Hippocampal formation (tissue), 2 donors: ENCODE results near the gene RAVER2.
"Not testable (repeated sequence)": the region's sequence is repeated elsewhere in the genome, so short reads cannot be mapped to it uniquely, and the experiment has no call there.

Source experiments
- DNase-seq, 2 donors: peaks; one replicate each; lab custom pipeline; 2025; lab: John Stamatoyannopoulos, UW

The RAVER2 gene

DNA sequence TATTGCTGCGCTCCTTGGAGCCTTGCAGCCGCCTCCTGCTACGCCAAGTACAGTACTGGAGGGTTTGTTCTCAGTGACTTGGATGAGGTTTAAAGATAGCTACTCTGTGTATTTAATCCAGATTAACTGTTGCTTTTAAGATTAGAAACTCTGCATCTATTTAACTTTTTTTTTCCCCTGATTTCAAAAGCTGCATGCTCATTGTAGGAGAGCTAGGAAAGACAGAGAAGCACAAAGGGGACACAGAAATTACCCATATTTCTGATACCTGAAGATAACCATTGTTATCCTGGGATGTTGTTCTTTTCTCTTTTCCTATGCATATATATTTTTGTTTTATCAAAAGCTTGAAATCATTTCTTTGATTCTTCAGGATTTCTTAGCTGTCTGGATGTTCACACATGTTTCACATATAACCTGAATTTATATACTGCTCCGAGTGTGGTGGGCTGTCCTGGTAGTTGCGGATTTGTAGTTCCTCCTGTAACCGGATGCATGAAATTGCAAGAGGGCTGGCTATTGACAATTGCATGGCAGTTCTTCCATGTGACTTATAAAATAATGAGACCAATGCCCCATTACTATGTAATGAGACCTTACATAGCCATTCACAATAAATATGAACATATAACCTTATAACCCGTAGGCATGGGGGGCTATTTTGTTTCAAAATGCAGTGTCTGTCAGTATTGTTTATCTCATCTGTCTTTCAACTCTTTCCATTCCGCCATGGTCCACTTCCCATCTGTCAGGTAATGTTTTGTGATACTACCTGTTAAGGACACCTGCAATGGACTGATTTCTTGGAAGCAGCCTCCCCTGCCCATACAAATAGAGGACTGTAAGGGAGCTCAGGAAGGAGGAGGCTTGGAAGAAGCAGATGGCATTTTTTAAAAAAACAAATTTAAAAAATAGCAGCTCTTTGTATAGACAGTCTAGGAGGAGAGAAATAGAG is 1.4 kb downstream of the RAVER2 start:
- no peak for DNase-seq

DNA sequence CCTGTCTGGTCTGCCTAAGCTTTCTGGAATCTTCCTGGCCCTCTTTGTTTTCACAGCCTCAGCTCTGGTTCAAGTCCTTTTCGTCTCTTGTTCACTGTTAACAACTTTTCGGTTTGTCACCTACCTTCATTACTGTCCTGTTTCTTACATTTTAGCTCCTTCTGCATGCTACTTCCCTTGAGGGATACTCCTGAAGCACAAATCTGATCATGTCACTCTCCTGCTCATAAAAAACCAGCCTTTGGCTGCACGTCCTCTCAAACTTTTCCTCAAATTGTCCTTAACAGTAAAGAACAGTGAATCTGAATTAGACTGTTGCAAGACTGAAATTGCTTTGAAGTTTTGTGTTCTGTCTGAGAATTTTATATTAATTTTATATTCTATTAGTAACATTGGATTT is 3.3 kb downstream of the RAVER2 start:
- no peak for DNase-seq

DNA sequence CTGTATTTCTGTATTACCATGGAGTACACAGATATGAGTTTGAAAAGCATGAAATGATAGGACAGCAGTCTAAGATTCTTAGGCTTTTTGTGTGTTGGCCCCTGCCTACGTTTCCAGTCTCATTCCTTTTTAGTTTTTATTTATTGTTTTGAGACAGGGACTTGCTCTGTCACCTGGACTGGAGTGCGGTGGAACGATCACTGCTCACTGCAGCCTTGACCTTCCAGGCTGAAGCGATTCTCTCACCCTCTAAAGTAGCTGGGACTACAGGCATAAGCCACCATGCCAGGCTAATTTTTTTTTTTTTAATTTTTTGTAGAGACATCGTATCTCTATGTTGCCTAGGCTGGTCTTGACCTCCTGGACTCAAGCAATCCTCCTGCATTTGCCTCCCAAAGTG is 3.8 kb downstream of the RAVER2 start:
- no peak for DNase-seq

DNA sequence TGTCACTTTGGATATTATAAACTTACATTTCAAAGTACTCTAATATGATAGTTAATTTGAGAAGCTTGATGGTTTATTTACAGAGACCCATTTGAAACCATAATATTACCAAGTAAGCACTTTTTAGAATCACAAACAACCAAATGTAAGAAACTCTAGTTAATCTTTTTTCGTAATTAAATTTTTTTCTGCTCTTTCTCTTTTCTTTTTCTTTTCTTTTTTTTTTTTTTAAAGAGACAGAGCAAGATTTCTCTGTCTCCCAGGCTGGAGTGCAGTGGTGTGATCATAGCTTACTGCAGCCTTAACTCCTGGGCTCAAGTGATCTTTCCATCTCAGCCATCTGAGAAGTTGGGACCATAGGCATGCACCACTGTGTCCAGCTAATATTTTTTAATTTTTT is 5.2 kb downstream of the RAVER2 start:
- no peak for DNase-seq

DNA sequence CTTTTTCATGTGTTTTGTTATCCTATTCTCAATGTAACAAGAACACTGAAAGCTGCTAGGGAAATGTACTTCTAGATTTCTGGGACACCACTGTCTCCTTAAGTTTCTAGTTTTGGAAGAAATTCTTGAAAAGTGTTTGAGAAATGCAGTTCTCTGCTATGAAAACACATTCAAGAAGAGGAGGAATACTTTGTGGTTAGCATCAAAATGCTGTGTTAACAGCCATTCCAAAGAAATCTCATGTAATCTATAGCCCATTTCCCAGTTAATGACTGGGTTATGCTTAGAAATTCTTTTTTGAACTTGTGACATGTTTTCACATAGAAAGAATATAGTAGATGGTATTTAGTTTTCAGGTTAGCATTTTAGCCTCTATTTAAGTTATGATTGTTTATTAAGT is 6.0 kb downstream of the RAVER2 start:
- DNase-seq: no peak

DNA sequence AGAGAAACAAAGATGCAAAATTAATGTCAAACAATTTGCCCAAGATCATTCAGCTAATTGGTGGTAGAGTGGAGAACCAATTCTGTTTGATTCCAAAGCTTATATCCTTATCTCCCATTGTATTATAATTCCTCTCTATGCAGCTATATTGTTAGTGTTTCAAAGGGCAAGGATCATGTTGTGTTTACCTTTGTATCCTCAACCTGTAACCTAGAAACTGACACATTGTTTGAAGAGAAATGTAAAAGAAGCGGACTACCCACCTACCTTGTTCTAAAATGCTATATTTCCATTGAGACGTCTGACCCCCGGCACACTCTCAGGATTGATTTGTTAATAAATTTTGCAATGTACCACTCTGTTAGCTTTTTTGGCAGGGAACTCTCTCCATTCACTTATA is 9.3 kb downstream of the RAVER2 start:
- DNase-seq: no peak

DNA sequence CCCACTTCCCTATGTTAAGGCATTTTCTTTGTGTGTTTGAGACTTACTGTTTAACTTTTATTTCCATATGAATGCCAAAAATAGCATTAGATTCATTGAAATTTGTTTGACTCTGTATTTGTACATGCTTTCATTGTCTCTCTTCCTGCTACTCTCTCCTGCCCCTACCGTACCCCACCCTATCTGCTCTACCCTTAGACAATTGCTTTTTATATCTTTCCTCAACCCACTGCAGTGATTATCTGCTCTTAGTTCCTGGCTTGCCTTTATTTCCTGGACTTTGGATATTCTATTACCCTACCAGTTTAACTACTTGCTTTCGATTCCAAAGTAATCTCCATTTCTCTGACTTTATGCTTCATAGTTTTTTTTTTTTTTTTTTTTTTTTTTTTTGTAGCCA is 10.5 kb downstream of the RAVER2 start:
- no peak for DNase-seq

DNA sequence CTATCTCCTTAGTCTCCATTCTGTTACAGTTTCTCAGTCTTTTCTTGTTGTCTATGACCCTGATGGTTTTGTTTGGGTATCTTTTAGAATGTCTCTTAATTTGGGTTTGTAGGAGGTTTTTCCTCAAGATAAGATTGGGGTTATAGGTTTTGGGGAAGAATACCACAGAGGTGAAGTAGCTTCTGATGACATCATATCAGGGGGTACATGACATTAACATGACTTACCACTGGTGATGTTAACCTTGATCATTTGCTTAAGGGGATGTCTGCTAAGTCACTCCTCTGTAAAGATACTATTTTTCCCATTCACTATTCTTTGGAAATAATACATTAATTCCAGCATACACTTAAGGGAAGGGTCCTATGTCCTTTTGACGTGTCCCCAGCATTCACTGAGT is 11.9 kb downstream of the RAVER2 start:
- DNase-seq: no peak

DNA sequence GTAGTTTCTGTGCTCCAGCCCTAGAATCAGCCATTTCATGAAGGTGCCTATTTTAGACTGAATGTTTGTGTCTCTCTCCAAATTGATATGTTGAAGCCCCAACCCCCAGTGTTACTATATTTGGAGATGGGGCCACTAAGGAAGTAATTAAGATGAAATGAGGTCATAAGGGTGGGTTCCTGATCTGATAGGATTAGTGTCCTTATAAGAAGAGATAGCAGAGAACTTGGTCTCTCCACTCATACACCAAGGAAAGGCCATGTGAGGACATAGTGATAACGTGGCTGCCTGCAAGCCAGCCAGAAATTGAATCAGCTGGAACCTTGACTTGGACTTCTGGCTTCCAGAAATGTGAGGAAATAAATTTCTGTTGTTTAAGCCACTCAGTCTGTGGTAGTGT is 12.3 kb downstream of the RAVER2 start:
- no peak for DNase-seq

DNA sequence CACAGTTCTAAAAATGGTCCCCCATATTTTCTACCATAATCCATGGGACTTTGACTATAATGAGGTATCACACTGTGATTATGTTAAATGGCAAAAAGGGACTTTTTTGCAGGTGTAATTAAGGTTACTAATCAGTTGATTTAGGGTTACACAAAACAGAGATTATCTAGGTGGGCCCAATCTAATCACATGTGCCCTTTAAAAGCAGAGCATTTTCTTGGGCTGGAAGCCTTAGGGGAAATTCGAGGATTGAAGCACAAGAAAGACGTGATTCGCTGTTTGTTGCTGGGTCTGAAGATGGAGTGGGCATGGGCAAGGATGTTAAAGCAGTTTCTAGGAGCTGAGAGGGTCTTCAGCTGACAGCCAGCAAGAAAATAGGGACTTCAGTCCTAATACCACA is 13.4 kb downstream of the RAVER2 start:
- DNase-seq: no peak

DNA sequence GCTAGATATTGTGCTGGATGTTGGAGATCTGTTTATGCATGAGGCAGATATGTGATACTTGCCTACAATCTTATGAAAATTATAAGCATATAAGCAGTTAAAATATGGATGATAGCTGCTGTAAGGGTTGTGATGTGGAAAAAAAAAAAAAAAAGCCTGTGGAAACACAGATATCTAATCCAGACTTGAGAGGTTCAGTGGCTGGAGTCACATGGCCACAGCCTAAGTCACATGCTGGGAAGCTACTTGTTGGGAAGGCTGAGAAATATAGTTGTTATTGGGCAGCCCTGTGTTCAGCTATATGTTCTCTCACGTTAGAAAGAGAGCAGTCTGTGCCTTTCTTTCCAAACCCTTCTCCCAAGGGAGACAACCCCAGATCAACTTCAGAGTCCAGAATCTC is 15.1 kb downstream of the RAVER2 start:
- no peak for DNase-seq

DNA sequence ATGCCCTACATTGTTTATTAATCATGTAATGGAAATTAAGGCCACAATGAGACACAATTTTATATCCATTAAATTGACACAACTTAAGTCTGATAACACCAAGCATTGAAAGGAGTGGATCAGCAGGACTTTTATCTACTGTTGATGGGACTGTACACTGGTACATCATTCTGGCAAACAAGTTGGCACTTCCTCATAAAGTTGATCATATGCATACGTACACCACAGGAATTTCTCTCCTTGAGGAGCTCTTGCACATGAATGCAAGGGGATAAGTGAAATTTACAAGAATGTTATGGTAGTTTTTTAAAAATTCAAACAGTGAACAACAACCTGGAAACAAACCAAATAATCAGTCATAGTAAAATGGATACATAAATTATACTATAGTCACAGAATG is 20.1 kb downstream of the RAVER2 start:
- no peak for DNase-seq

DNA sequence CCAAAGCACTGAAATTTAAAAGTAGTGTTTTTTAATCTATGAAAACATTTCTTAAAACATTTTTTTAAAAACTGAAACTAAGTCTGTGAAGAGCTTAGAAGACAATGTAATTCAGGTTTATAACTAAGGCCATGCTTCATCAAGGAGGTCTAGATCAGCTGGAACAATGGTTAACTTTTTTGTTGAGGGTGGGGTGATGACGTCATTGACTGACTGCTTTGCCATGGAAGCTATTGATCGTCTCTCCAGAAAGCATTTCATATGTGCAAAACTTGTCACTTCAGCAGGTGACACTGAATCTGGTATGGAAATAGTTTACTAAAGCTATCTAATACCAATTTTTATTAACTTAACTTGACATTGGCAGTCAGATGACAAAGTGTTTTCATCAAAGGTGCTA is 21.0 kb downstream of the RAVER2 start:
- no peak for DNase-seq

DNA sequence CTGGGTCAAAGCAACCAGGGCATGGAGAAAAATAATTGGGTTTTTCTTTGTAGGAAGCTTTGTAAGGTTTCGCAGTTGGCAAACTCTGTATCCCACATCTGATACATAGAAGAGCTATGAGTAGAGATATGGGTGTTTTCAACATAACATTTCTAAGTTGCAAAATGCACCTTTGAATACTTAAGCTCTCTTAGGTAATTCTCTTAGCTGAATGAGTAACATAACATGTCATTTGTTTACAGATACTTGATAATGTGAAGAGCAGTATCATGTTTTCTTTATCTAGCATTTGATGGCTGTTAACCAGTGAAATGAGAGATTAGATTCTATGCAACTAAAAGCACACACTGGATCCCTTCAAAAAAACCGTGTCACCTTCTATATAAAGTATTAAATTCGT is 21.6 kb downstream of the RAVER2 start:
- no peak for DNase-seq

DNA sequence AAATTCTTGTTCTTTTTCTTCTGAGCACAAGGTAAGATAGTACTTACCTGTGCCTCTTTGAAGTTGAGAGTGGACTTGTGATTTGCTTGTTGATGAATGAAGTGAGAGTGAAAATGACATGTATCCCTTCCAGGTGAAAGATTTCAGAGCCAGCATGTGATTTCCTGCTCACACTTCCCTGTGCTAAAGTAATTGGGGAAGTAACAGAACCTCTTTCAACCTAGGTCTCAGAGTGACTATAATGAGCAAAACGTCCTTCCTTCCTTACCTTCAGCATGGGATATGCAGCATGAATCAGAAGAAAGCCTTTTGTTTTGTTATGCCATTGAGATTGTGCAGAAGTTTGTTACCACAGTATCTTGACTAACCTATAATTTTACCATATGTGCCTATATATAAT is 24.6 kb downstream of the RAVER2 start:
- no peak for DNase-seq

DNA sequence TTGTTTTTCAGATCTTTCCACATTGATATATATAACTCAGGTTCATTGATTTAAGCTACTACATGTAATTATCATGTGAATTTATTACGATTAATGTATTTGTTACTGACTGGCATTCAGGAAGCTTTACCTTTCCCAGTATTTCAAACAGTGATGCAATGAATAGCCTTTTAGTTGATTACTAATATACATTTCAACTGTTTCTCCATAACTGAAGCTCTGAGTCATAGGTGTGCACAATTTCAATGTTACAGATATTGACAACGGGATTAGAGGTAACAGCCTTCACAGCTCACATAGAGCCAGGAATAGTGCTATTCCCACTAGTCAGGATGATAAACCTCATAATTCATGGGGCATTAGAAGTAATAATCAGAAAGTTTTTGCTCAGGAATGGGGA is 25.1 kb downstream of the RAVER2 start:
- DNase-seq: no peak

DNA sequence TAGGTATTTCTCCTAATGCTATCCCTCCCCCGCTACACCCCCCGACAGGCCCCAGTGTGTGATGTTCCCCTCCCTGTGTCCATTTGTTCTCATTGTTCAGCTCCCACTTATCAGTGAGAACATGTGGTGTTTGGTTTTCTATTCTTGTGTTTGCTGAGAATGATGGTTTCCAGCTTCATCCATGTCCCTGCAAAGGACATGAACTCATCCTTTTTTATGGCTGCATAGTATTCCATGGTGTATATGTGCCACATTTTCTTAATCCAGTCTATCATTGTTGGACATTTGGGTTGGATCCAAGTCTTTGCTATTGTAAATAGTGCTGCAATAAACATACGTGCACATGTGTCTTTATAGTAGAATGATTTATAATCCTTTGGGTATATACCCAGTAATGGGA is 28.4 kb downstream of the RAVER2 start:
- DNase-seq: not testable (repeated sequence)

DNA sequence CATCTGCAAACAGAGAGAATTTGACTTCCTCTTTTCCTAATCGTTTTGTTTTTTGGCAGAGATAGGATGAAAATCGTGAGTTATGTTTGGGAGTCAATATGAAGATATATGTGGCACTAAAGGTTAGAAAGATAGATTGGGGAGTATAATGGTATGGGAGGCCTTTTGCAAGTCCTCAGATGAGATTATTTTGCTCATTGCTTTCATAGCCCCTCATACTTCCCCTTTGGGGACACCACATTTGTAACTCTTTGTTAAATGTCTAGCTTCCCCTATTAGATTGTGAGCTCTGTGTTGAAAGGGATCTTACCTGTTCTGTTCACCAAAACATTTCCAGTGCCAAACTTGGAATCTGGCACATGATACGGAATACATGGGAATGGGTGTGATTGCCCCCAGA is 30.2 kb downstream of the RAVER2 start:
- no peak for DNase-seq

DNA sequence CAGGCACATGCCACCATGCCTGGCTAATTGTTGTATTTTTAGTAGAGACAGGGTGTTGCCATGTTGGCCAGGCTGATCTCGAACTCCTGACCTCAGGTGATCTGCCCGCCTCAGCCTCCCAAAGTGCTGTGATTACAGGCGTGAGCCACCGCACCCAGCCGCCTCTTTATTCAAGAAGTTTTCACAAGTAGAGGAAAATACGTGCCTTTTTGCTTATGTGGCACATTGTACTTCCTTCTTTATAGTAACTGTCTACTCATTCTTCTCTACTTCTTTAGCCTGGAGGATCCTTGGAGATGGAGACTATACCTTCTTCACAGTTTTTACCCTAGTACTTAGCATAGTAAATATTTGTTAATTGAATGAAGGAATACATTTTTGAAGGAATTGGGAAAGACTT is 37.2 kb downstream of the RAVER2 start:
- DNase-seq: not testable (repeated sequence)

DNA sequence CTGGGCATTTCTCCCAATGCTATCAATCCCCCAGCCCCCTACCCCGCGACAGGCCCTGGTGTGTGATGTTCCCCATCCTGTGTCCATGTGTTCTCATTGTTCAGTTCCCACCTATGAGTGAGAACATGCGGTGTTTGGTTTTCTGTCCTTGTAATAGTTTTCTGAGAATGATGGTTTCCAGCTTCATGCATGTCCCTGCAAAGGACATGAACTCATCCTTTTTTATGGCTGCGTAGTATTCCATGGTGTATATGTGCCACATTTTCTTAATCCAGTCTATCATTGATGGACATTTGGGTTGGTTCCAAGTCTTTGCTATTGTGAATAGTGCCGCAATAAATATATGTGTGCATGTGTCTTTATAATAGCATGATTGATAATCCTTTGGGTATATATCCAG is 38.0 kb downstream of the RAVER2 start:
- DNase-seq: not testable (repeated sequence)

DNA sequence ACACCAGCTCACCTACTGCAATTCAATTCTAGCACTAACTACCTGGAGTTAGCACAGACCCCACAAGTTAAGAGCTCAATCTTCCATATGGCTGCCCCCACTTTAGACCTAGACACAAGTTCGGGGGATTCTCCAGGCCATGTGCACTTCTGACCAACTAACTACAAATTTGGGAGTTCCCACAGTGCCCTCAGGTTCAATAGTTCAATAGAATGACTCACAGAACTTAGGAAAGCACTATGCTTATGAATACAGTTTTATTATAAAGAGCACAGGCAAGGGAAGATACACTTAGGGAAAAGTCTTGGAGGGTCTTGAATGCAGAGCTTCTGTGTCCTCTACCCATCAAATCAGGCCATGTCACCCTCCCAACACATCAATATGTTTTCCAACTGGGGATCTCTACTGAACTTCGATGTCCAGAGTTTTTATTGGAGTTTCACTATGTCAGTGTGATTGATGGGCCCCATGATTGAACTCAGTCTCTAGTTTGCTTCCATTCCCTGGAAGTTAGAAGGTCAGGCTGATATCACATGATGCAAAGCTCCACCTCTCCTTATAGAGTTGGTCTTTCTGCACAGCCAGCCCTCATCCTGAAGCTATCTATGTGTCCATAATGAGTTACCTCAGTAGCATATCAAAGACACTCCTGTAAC is 46.1 kb downstream of the RAVER2 start:
- DNase-seq: no peak

DNA sequence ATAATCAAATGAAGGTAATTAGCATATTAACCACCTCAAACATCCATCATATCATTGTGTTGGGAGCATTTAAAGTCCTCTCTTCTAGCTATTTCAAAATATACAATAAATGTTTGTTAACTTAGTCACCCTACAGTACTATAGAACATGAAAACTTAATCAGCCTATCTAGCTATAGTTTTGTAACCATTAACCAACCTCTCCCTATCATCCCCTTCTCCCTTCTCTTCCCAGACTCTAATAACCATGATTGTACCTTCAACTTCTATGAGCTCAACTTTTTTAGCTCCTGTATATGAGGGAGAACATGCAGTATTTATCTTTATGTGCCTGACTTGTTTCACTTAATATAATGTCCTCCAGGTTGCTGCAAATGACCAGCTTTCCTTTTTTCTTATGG is 54.0 kb downstream of the RAVER2 start:
- no peak for DNase-seq

DNA sequence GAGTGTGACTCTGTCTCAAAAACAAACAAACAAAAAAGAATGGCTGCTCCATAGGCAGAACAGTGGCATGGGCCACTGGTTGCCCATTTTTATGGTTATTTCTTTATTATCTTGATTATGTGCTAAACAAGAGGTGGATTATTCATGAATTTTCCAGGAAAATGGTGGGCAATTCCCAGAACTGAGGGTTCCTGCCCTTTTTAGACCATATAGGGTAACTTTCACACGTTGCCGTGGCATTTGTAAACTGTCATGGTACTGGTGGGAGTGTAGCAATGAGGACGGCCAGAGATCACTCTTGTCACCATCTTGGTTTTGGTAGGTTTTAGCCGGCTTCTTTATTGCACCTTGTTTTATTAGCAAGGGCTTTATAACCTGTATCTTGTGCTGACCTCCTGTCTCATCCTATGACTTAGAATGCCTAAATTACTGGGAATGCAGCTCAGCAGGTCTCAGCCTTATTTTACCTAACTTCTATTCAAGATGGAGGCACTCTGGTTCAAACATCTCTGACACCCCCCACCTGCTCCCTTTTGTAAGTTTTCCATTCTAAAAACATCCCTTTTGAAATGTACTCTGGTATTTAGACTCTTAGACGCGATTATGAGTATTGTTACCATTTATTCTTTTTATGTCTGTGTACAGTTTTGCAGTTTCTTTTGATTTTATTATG is 57.1 kb downstream of the RAVER2 start:
- no peak for DNase-seq
